Nasal cavity respiratory epithelium epithelial cell of viscerocranial mucosa (primary cell): ENCODE data around the gene GFY. TPM values are rescaled to one million over a fixed set of nuclear protein-coding genes. Genes with fewer than 3 reads are reported as not detected.

Experiments
- total RNA-seq: library from RNA; depleted of rRNA; stranded (reverse); fragments of >200 nt; gene quantifications from 2 replicates; pipeline ENCODE4 v1.2.3, GENCODE V29; 2014

GFY gene, protein sequence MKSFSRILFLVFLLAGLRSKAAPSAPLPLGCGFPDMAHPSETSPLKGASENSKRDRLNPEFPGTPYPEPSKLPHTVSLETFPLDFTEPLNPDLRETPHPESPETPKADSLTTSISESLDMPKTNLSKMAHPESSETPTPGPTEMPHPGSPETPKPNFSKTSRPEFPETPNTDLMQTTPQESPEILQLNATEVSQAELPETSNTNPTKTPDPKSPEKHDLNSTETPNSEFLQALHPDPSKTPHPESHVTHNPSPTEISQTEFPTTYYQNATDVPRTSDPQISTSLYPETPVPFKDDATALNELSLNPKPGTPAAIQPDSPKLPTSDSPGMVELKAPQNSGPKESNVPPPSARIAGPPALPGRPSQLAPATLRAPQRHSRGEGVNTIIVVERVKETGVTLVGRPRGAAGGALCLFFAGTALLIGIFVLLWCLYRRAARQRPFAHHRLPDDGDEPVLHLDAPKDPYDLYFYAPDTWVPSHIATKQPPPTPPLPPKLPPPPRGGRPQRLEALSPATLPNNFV
- not detected in 2 replicates for total RNA-seq

DNA sequence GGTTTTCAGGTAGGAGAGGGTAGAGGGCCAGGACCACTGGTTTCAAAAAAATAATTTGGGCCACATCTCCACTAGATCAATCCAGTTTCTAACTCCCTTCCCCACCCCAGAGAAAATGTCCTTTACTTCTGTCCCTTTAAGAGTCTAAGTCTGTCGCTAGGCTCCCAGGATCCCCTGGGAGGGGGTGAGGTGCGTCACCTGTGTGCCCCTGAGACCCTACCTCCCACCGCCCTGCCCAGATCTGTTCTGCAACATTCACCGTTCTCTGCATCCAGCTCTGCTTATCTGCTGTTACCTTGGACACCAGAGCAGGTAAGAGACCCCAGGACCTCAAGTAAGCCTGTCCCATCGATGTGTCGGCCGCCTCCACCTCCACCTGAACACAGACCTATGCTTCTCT, at the start of gene GFY:
TSS of gene GFY (plus strand) at position 211 of the 400 bp plus-strand sequence. CDS start 1,043 bp downstream, outside the sequence.

DNA sequence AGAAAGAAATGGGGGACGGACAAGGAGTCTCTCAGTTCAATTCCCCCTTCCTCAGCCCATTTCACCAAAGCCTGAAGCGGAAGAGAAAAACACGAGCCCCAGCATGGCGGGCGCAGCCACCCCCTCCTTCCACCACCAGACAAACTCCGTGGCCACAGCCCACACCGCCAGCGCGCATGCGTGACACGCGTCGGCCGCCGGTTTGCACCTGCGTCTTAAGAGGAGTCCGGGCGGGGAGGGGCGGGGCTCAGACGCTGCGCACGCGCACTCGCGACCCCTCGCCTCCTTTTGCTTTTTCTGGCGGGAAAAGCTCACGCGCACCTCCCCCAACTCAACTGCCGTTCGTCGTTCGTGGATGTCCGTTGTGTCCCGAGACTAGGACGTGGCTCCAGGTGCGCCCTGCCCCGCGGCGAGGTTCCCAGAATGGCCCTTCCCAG, 37.2 kb upstream of the GFY start, which contains the start of gene KASH5:
TSS of gene KASH5 (plus strand) at position 314 of the 437 bp plus-strand sequence. CDS start 2,635 bp downstream, outside the sequence.

DNA sequence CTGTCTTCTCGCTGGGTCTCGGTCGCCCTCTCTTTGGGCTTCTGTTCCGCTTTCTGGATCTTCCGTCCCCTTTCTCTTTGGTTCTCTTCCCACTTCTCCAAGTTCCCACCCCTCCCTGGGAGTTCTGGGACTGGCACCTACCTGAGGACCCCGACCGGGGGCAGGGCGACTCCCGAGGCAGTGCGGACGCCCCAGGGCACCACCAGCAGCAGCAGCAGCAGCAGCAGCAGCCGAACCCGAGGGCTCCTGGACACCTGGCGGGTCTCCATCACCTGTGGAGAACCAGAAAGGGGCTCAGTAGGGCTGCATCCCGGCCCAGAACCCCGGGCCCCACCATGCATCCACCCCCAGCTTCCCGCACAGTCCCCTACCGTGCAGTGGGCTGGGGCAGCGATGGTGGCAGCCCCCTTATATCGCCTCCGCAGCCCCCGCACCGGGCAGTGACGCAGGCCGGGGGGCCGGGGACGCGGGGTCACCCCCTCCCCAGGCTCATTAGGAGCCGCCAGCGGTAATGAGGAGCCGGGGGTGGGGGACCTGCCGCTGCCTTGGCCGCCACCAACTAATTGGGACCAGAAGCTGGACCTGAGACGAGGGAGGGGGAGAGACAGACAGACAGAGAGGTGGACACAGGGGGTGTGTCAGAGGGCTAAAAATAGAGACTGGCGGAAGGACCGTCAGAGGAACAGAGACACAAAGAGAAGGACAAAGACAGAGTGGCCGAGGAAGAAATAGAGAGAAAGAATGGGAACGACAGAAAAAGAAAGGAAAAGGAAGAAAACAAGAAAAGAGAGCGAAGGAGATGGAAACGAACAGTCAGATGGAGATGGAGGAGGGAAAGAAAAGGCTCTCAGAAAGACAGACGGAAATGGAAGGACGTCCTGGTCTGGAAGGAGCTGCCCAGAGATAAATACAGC, 1.9 kb upstream of the GFY start, which contains the start of gene PTH2:
TSS of gene PTH2 (minus strand) at position 371 of the 914 bp plus-strand sequence. CDS start at position 269, 102 bp downstream.

DNA sequence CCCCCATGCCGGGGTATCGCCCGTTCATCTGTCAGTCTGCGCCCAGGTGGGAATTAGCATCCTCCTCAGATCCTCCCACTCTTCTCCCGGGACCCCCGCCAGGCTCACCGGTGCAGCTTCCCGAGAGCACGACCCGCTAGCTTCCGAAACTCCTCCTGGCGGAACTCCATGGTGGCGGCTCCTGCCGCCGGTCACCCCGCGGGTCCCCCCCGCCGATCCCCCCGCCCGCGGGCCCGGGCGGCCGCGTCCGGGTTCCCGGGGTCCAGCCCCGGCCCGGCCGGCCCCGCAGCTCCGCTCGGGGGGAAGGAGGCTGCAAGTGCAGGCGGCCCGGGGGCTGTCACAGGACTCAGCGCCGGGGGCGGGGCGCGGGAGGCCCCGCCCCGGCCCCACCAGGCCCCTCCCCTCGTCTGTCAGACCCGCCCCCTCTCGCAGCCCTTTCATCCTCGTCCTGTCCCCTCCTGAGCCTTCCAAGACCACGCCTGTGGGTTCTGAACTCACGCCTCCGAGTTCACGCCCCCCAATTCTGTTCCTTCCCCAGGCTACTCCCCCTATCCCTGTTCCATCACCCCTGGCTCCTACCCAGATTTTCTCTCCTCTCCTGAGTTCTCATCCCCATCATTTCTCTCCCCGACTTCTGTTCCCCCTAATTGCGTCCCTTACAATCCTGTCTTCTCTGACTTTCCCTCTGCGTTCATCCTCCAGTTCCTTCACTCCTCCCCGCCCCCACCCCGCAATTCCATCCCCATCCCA, 16.2 kb downstream of the GFY start, which contains the start of gene SLC17A7:
TSS of gene SLC17A7 (minus strand) at position 318 of the 750 bp plus-strand sequence. CDS start at position 170, 148 bp downstream.

DNA sequence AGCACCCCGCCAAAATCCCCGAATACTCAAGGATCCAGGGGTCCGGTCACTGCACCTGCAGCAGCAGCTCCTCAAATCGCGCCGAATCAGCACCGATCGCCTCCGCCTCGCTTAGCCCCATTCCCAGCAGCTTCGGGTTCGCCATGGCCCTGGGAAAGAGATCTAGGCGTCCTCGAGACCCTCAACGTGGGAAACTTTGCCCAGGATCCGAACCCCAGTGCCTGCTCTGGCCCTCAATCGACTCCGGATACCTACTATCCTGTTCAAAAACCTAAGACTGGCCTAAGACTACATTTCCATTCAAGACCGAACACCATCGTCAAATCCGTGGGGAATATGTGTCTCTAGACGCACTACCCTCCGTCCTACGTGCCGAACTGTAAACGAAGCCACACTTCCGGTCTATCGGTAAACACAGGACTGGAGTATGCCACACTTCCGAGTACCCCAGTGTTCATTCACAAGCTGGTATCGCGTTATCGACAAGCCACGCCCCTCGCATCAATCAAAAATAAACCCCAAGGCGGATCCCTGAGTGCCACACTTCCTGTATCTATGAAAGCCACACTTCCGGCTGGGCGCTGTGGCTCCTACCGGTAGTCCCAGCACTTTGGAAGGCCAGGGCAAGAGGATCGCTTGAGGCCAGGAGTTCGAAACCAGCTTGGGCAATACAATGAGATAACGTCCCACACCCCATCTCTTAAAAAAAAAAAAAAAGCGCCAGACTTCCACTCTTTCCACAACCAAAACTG, 26.4 kb downstream of the GFY start, which contains the start of gene PIH1D1:
TSS of gene PIH1D1 (minus strand) at position 385 of the 752 bp plus-strand sequence. CDS start at position 145, 240 bp downstream.

DNA sequence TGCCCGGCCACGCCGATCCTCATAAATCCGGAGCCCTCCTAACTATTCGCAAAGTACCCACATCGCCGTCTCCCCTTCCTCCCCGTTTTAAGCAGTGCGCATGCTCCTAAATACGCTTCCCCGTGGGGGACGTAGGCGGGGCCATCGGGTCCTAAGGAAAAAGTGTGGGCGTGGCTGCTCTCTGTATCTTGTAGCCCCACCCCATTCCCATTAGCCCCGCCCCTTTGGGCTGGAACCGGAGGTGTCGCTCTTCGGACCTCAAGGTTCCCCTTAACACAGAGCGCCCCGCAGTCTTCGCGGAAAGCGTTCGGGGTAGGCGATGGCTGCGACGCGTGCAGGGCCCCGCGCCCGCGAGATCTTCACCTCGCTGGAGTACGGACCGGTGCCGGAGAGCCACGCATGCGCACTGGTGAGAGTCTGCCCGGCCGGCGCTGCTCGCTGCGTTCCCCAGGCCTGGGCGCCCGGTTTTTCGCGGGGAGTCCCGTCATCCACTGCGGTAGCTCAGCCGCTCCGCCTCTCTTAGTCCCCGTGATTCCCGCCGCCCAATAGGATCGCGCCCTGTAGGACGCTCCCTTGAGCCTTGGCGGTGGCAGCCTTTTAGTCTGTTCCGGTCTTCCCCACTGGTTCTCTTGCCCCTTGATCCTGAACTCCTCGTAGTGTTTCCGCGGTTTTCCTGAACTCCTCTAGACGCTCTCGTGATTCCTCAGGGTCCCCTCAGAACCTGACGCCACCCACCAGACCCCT, 28.0 kb downstream of the GFY start, which contains the start of gene ALDH16A1:
TSS of gene ALDH16A1 (plus strand) at position 213 of the 744 bp plus-strand sequence. CDS start at position 320, 107 bp downstream.

DNA sequence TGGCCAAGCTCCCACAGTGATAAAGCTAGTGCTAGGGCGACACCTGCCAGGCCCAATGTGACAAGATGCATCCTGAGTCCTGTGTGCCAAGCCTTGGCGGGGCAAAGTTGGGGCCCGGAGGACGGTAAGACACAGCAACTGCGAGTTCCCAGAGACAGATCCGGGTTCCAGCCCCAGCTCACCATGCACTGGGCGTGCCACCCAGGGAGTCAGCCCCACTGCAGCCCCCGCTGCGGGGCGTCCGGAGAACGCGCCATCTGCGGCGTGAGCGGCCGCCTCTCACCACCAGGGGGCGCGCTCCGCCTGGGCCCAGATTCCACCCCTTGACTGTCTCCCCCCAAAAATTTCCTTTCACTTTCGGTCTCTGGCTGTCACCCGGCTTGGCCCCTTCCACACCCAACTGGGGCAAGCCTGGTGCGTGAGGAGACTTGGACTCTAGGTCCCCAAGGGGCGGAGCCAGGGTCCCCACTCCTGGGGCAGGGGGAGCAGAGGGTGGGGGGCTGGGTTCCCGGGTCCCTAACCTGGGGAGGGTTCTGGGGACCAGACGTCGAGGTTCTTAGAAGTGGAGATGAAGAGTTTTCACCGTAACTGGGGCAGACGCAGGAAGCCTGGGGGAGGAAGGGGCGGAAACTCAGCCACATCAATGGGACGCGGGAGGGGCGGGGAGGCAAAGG, 48.8 kb downstream of the GFY start, which contains the start of gene FLT3LG:
TSS of gene FLT3LG (plus strand) at position 348 of the 674 bp plus-strand sequence. CDS start 425 bp downstream, outside the sequence.

Other genes starting within 250 kb of the GFY start
- gene SLC6A16, start 100.2 kb upstream of the GFY start, total RNA-seq = 0.21 TPM in 1 of 2 replicates, not detected in the other
- not detected in 2 replicates for gene CD37, start 90.0 kb upstream of the GFY start, total RNA-seq
- 7.2 and 21.9 TPM in 2 replicates for gene TEAD2, start 63.0 kb upstream of the GFY start, total RNA-seq
- gene DKKL1, start 61.5 kb upstream of the GFY start, total RNA-seq = 0.14 and 0.34 TPM in 2 replicates
- not detected in 2 replicates for gene KASH5, start 37.1 kb upstream of the GFY start, total RNA-seq
- gene PTH2, start 1.9 kb upstream of the GFY start, total RNA-seq = not detected in 2 replicates
- gene SLC17A7, start 16.1 kb downstream of the GFY start, total RNA-seq = 0.21 TPM in 1 of 2 replicates, not detected in the other
- gene PIH1D1, start 26.4 kb downstream of the GFY start, total RNA-seq = 69.4 and 70.3 TPM in 2 replicates
- gene ALDH16A1, start 27.8 kb downstream of the GFY start, total RNA-seq = 17.7 and 27.3 TPM in 2 replicates
- 0.34 and 1.00 TPM in 2 replicates for gene FLT3LG, start 48.8 kb downstream of the GFY start, total RNA-seq
- gene RPL13A, start 62.2 kb downstream of the GFY start, total RNA-seq = 2,080 and 4,704 TPM in 2 replicates
- 1,866 and 3,662 TPM in 2 replicates for gene RPS11, start 71.0 kb downstream of the GFY start, total RNA-seq
- 10.8 and 13.0 TPM in 2 replicates for gene FCGRT, start 87.3 kb downstream of the GFY start, total RNA-seq
- gene RCN3, start 102.6 kb downstream of the GFY start, total RNA-seq = 0.34 and 0.43 TPM in 2 replicates
- 28.1 and 57.8 TPM in 2 replicates for gene NOSIP, start 155.2 kb downstream of the GFY start, total RNA-seq
- 5.4 and 7.9 TPM in 2 replicates for gene PRRG2, start 155.9 kb downstream of the GFY start, total RNA-seq
- gene PRR12, start 165.8 kb downstream of the GFY start, total RNA-seq = 1.4 and 7.8 TPM in 2 replicates
- 32.1 and 44.4 TPM in 2 replicates for gene RRAS, start 214.8 kb downstream of the GFY start, total RNA-seq
- 11.6 and 31.3 TPM in 2 replicates for gene SCAF1, start 216.8 kb downstream of the GFY start, total RNA-seq
- gene IRF3, start 240.5 kb downstream of the GFY start, total RNA-seq = 104 and 109 TPM in 2 replicates
- 2.7 and 4.4 TPM in 2 replicates for gene BCL2L12, start 240.5 kb downstream of the GFY start, total RNA-seq